ENCODE data around the gene CMSS1. TPM values are rescaled to one million over a fixed set of nuclear protein-coding genes. Genes with fewer than 3 reads are reported as not detected.
A peak's percentile ranks its signal among the peaks of the same experiment; 100 is the strongest.

Gene CMSS1
- total and polyA plus RNA-seq, 2 donors (not counting 1 experiment from before 2014, with no cell fraction given), result 7.3 to 22.8 TPM

DNA sequence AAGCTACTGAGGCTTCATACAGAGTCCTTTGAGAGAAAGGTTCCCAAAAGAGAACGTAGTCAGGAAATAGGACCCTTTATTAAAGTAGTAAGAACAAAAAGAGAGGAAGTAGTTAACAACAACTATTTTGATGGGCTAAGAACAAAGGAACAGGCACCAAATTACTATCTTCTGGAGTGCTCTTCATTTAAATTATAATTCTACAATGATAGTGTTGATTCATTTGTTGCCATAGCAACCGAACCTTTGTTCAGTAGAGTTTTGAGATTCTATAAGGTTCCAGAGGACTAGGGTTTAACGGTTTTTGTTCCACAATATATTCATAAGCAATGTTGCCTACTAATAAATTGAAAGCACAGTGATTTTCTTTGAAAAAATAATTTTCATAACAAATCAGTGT, 78.8 kb downstream of the CMSS1 start:
- intact Hi-C loops (cut with micrococcal nuclease), result no loop called here
- POLR2A ChIA-PET, result no interaction called here
- Histone ChIP-seq H2AFZ (ENCODE audit: insufficient read depth, low read depth, low read length, poor library complexity, severe bottlenecking) (no peak overlapping the region), H3K4me3 (ENCODE audit: control extremely low read depth in 1 of 5, extremely low read depth in 1 of 5, insufficient read depth in 1 of 5, low read depth in 2 of 5, low read length in 4 of 5) (no peak overlapping the region), H3K4me2 (replicated peaks; ENCODE audit: low read depth, low read length, poor library complexity, severe bottlenecking) (peak overlapping the region; percentile 35), H3K79me2 (ENCODE audit: control insufficient read depth, insufficient read depth, low read length) (peaks cover 11% of the 10 kb centered on the region), H3K4me1 (ENCODE audit: control insufficient read depth in 2 of 2, insufficient read depth in 2 of 2, low read length in 2 of 2) (peaks cover 17 to 21% of the 10 kb centered on the region in 2 donors), H3K9me3 (ENCODE audit: control extremely low read depth in 1 of 3, control insufficient read depth in 2 of 3, insufficient read depth in 1 of 3, low read length in 2 of 3) (no peaks in the 10 kb centered on the region), H3K36me3 (replicated peaks in 1 of 2; ENCODE audit: control extremely low read depth in 1 of 2, control insufficient read depth in 1 of 2, extremely low read depth in 1 of 2, insufficient read depth in 2 of 2, low read length in 1 of 2) (no peaks in the 10 kb centered on the region), H3K27me3 (replicated peaks in 1 of 4; ENCODE audit: control extremely low read depth in 1 of 4, control insufficient read depth in 3 of 4, insufficient read depth in 4 of 4, low read length in 3 of 4) (no peaks in the 10 kb centered on the region), H3K27ac (ENCODE audit: low read length in 2 of 2) (no peak overlapping the region), H4K20me1 (ENCODE audit: control insufficient read depth, insufficient read depth, low read length, poor library complexity, severe bottlenecking) (no peaks in the 10 kb centered on the region), H3K9ac (ENCODE audit: low read length) (peak overlapping the region; percentile 8)
- H3K27ac Mint-ChIP-seq, result no peak overlapping the region
- CTCF ChIA-PET, result interaction anchor here (0.6 kb wide), 1 partner anchor 40 kb away, joined by 4 read pairs; no protein-coding TSS in a partner anchor
- WGBS (ENCODE audit: insufficient coverage), result no CpG with 5 or more reads among the region's 3 CpGs
- no peak for TF ChIP-seq EZH2 (IDR thresholded peaks at IDR 0.05; ENCODE audit: borderline replicate concordance, insufficient read depth, low read depth, low read length, poor library complexity, severe bottlenecking)
- TF ChIP-seq, protein P1, sequence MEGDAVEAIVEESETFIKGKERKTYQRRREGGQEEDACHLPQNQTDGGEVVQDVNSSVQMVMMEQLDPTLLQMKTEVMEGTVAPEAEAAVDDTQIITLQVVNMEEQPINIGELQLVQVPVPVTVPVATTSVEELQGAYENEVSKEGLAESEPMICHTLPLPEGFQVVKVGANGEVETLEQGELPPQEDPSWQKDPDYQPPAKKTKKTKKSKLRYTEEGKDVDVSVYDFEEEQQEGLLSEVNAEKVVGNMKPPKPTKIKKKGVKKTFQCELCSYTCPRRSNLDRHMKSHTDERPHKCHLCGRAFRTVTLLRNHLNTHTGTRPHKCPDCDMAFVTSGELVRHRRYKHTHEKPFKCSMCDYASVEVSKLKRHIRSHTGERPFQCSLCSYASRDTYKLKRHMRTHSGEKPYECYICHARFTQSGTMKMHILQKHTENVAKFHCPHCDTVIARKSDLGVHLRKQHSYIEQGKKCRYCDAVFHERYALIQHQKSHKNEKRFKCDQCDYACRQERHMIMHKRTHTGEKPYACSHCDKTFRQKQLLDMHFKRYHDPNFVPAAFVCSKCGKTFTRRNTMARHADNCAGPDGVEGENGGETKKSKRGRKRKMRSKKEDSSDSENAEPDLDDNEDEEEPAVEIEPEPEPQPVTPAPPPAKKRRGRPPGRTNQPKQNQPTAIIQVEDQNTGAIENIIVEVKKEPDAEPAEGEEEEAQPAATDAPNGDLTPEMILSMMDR (IDR thresholded peaks at IDR 0.05), result no peak
- H3K4me3 Mint-ChIP-seq, result no peak overlapping the region
- no peaks in the 10 kb centered on the region for H3K9me3 Mint-ChIP-seq (ENCODE audit: insufficient read depth)
- peaks cover 22% of the 10 kb centered on the region for H3K4me1 Mint-ChIP-seq
- ATAC-seq (ENCODE audit: low read depth) (no peak), DNase-seq (no peak)
- H3K27me3 Mint-ChIP-seq, result no peaks in the 10 kb centered on the region

GRCh38 chr3:99899603-99900002, 81.9 kb downstream of the CMSS1 start:
- WGBS (ENCODE audit: insufficient coverage), result no CpG with 5 or more reads among the region's 3 CpGs
- H3K9me3 ChIP-seq (ENCODE audit: control extremely low read depth in 1 of 3, control insufficient read depth in 2 of 3, insufficient read depth in 1 of 3, low read length in 2 of 3), result no peaks in the 10 kb centered on the region
- H3K9ac ChIP-seq (ENCODE audit: low read length), result no peak overlapping the region
- H3K4me3 Mint-ChIP-seq, result no peak overlapping the region
- ChIA-PET CTCF (no interaction called here), POLR2A (no interaction called here)
- H3K27ac Mint-ChIP-seq, result no peak overlapping the region
- no peak for ATAC-seq (ENCODE audit: low read depth)
- H3K4me1 ChIP-seq (ENCODE audit: control insufficient read depth in 2 of 2, insufficient read depth in 2 of 2, low read length in 2 of 2), result peaks cover 17 to 26% of the 10 kb centered on the region in 2 donors
- H3K27ac ChIP-seq (ENCODE audit: low read length in 2 of 2), result no peak overlapping the region
- no peaks in the 10 kb centered on the region for H3K27me3 Mint-ChIP-seq
- TF ChIP-seq EZH2 (IDR thresholded peaks at IDR 0.05; ENCODE audit: borderline replicate concordance, insufficient read depth, low read depth, low read length, poor library complexity, severe bottlenecking), result no peak
- TF ChIP-seq, protein P1 (IDR thresholded peaks at IDR 0.05), result no peak
- H3K36me3 ChIP-seq (replicated peaks in 1 of 2; ENCODE audit: control extremely low read depth in 1 of 2, control insufficient read depth in 1 of 2, extremely low read depth in 1 of 2, insufficient read depth in 2 of 2, low read length in 1 of 2), result no peaks in the 10 kb centered on the region
- no peak for DNase-seq
- H3K4me3 ChIP-seq (ENCODE audit: control extremely low read depth in 1 of 5, extremely low read depth in 1 of 5, insufficient read depth in 1 of 5, low read depth in 2 of 5, low read length in 4 of 5), result no peak overlapping the region
- no peaks in the 10 kb centered on the region for H3K27me3 ChIP-seq (replicated peaks in 1 of 4; ENCODE audit: control extremely low read depth in 1 of 4, control insufficient read depth in 3 of 4, insufficient read depth in 4 of 4, low read length in 3 of 4)
- H2AFZ ChIP-seq (ENCODE audit: insufficient read depth, low read depth, low read length, poor library complexity, severe bottlenecking), result no peak overlapping the region
- intact Hi-C loops (cut with micrococcal nuclease), result no loop called here
- H3K79me2 ChIP-seq (ENCODE audit: control insufficient read depth, insufficient read depth, low read length), result peaks cover 11% of the 10 kb centered on the region
- peaks cover 28% of the 10 kb centered on the region for H3K4me1 Mint-ChIP-seq
- no peak overlapping the region for H3K4me2 ChIP-seq (replicated peaks; ENCODE audit: low read depth, low read length, poor library complexity, severe bottlenecking)
- no peaks in the 10 kb centered on the region for H4K20me1 ChIP-seq (ENCODE audit: control insufficient read depth, insufficient read depth, low read length, poor library complexity, severe bottlenecking)
- H3K9me3 Mint-ChIP-seq (ENCODE audit: insufficient read depth), result no peaks in the 10 kb centered on the region

Measured in B cell (primary cell).